ENCODE results near the gene SPRED1. TPM values are rescaled to one million over a fixed set of nuclear protein-coding genes. Genes with fewer than 3 reads are reported as not detected.

SPRED1 gene
- total RNA-seq, 2 experiments from 2014 or later, result 0.03 to 0.05 TPM

GRCh38 chr15:38307861-38308641 is 55.4 kb downstream of the SPRED1 start:
- Mint-ChIP-seq H3K36me3 (ENCODE audit: low read depth) (no peaks in the 10 kb centered on the region), H3K9me3 (no peaks in the 10 kb centered on the region), H3K27me3 (peaks cover 4% of the 10 kb centered on the region), H3K4me1 (ENCODE audit: low read depth) (peaks cover 19% of the 10 kb centered on the region), H3K27ac (no peak overlapping the region), H3K4me3 (no peak overlapping the region)
- Histone ChIP-seq H3K27me3 (ENCODE audit: control insufficient read depth in 1 of 2, insufficient read depth in 2 of 2, low read length in 2 of 2) (no peaks in the 10 kb centered on the region), H3K36me3 (ENCODE audit: insufficient read depth, low read length) (no peaks in the 10 kb centered on the region), H3K27ac (ENCODE audit: low read depth in 1 of 2, low read length in 2 of 2) (no peak overlapping the region), H3K4me3 (ENCODE audit: low read length) (no peak overlapping the region), H3K4me1 (ENCODE audit: insufficient read depth, low read length) (peaks cover 3% of the 10 kb centered on the region), H3K9me3 (ENCODE audit: control insufficient read depth in 1 of 2, insufficient read depth in 1 of 2, low read length in 2 of 2) (no peaks in the 10 kb centered on the region)
- DNase-seq, result peak in 2 of 14 experiments; percentile 1 to 33
- ATAC-seq (ENCODE audit: poor library complexity), result no peak
- TF ChIP-seq CTCF (IDR thresholded peaks at IDR 0.05), result no peak
- ChIA-PET CTCF (no interaction called here), POLR2A (no interaction called here)
- intact Hi-C loops (cut with DNase I, micrococcal nuclease), result no loop called here

DNA sequence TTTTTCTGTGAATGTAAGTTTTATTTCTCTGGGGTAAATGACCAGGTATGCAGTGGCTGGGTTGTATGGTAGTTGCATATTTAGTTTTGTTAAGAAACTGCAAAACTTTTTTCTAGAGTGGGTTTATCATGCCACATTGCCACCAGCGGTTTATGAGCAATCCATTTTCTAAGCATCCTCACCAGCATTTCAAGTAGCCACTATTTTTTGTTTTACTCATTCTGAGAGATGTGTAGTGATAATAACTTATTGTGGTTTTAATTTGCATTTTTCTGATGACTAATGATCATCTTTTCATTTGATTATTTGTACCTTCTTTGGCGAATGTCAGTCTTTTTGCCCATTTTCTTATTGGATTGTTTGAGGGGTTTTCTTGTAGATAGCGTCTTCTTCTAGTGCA is 56.2 kb downstream of the SPRED1 start:
- POLR2A ChIA-PET, result no interaction called here
- no peak for TF ChIP-seq CTCF (IDR thresholded peaks at IDR 0.05)
- Histone ChIP-seq H3K4me1 (ENCODE audit: insufficient read depth, low read length) (peaks cover 3% of the 10 kb centered on the region), H3K27ac (ENCODE audit: low read depth in 1 of 2, low read length in 2 of 2) (no peak overlapping the region), H3K27me3 (ENCODE audit: control insufficient read depth in 1 of 2, insufficient read depth in 2 of 2, low read length in 2 of 2) (no peaks in the 10 kb centered on the region), H3K36me3 (ENCODE audit: insufficient read depth, low read length) (no peaks in the 10 kb centered on the region), H3K4me3 (ENCODE audit: low read length) (no peak overlapping the region), H3K9me3 (ENCODE audit: control insufficient read depth in 1 of 2, insufficient read depth in 1 of 2, low read length in 2 of 2) (no peaks in the 10 kb centered on the region)
- Mint-ChIP-seq H3K4me3 (no peak overlapping the region), H3K27me3 (peaks cover 6% of the 10 kb centered on the region), H3K4me1 (ENCODE audit: low read depth) (peaks cover 19% of the 10 kb centered on the region), H3K9me3 (no peaks in the 10 kb centered on the region), H3K36me3 (ENCODE audit: low read depth) (no peaks in the 10 kb centered on the region), H3K27ac (no peak overlapping the region)
- peak in 1 of 14 experiments; percentile 7 for DNase-seq
- ATAC-seq (ENCODE audit: poor library complexity), result no peak
- CTCF ChIA-PET, result no interaction called here
- intact Hi-C loops (cut with DNase I, micrococcal nuclease), result no loop called here

- no peak overlapping the region for H3K27ac ChIP-seq (ENCODE audit: low read depth in 1 of 2, low read length in 2 of 2)
- ChIA-PET CTCF (no interaction called here), POLR2A (no interaction called here)
- no peaks in the 10 kb centered on the region for H3K9me3 ChIP-seq (ENCODE audit: control insufficient read depth in 1 of 2, insufficient read depth in 1 of 2, low read length in 2 of 2)
- Mint-ChIP-seq H3K9me3 (no peaks in the 10 kb centered on the region), H3K27me3 (peaks cover 6% of the 10 kb centered on the region), H3K4me1 (ENCODE audit: low read depth) (peaks cover 18% of the 10 kb centered on the region), H3K4me3 (no peak overlapping the region), H3K36me3 (ENCODE audit: low read depth) (no peaks in the 10 kb centered on the region), H3K27ac (no peak overlapping the region)
- intact Hi-C loops (cut with DNase I, micrococcal nuclease), result no loop called here
- H3K4me1 ChIP-seq (ENCODE audit: insufficient read depth, low read length), result peaks cover 2% of the 10 kb centered on the region
- no peaks in the 10 kb centered on the region for H3K36me3 ChIP-seq (ENCODE audit: insufficient read depth, low read length)
- TF ChIP-seq CTCF (IDR thresholded peaks at IDR 0.05), result no peak
- ATAC-seq (ENCODE audit: poor library complexity), result no peak
- H3K4me3 ChIP-seq (ENCODE audit: low read length), result no peak overlapping the region
- no peaks in the 10 kb centered on the region for H3K27me3 ChIP-seq (ENCODE audit: control insufficient read depth in 1 of 2, insufficient read depth in 2 of 2, low read length in 2 of 2)
- no peak for DNase-seq
These were observed 59.6 kb downstream of the SPRED1 start for GRCh38 chr15:38312190-38312589.

Measured in CD4-positive, alpha-beta T cell (primary cell).